Measurements from ENCODE around the gene PRSS36.

The PRSS36 gene

GRCh38 chr16:31188450-31189411, 38.9 kb upstream of the PRSS36 start:
- ChIA-PET POLR2A (ENCODE audit: low non-redundant PET) (no interaction called here), CTCF (no interaction called here)
- H3K27ac ChIP-seq = no peak overlapping the region
- no peak for DNase-seq (ENCODE audit: low spot score)
- TF ChIP-seq CTCF (conservative IDR thresholded peaks at IDR 0.05; ENCODE audit: low read depth) = no peak

DNA sequence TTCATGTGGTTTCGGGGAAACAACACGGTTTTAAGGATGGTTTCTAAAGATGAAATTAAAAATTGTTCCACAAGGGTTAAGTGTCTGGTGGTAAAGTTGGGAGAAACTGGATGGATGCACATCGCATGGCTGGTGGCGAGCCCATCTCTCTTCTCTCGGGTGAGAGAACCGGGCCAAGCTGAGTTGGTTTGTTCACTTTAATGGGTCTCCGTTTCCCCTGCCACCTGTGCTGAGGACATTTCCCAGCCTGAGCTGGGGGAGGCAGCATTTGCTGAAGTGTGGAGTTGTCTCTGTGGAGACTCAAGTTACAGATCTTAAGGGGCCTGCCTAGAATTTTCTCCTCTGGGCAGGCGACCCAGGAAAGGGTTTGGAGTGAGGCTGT, 37.9 kb upstream of the PRSS36 start:
- CTCF ChIA-PET = interaction anchor here (0.5 kb wide), 1 partner anchor 164 kb away, joined by 5 read pairs; no protein-coding TSS in a partner anchor
- TF ChIP-seq CTCF (conservative IDR thresholded peaks at IDR 0.05; ENCODE audit: low read depth) = no peak
- DNase-seq (ENCODE audit: low spot score) = no peak
- POLR2A ChIA-PET (ENCODE audit: low non-redundant PET) = interaction anchor here (0.8 kb wide), 1 partner anchor 14 kb away, joined by 3 read pairs; no protein-coding TSS in a partner anchor
- no peak overlapping the region for H3K27ac ChIP-seq

GRCh38 chr16:31186930-31187807, 37.3 kb upstream of the PRSS36 start:
- no peak for DNase-seq (ENCODE audit: low spot score)
- TF ChIP-seq CTCF (conservative IDR thresholded peaks at IDR 0.05; ENCODE audit: low read depth) = no peak
- no peak overlapping the region for H3K27ac ChIP-seq
- POLR2A ChIA-PET (ENCODE audit: low non-redundant PET) = interaction anchor here (0.8 kb wide), 1 partner anchor 15 kb away, joined by 3 read pairs; no protein-coding TSS in a partner anchor
- CTCF ChIA-PET = interaction anchor here (0.5 kb wide), 1 partner anchor 164 kb away, joined by 5 read pairs; no protein-coding TSS in a partner anchor

DNA sequence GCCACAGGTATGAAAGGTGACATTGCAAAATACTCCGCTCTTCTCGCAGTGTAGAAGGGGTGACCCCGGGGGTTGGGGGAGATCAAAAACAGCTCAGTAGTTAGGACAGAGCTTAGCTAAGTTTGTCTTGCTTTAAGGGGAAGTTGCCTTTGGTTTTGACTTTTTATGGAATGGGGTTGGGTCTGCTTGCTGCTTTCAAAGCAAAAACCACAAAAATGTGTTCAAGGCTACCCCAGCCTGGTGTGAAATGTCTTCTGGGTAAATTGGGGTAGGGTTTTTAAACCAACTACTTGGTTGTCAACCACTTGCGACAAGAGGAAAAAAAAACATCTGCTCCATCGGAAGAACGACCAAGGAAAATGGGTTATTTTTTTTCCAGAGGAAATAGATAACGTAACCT, 36.3 kb upstream of the PRSS36 start:
- no peak for TF ChIP-seq CTCF (conservative IDR thresholded peaks at IDR 0.05; ENCODE audit: low read depth)
- no peak overlapping the region for H3K27ac ChIP-seq
- POLR2A ChIA-PET (ENCODE audit: low non-redundant PET) = no interaction called here
- CTCF ChIA-PET = interaction anchor here (0.5 kb wide), 1 partner anchor 201 kb away, joined by 3 read pairs; the partner anchor contains the start of gene HSD3B7
- no peak for DNase-seq (ENCODE audit: low spot score)

GRCh38 chr16:31185339-31185738, 35.5 kb upstream of the PRSS36 start:
- POLR2A ChIA-PET (ENCODE audit: low non-redundant PET) = no interaction called here
- DNase-seq (ENCODE audit: low spot score) = no peak
- no peak overlapping the region for H3K27ac ChIP-seq
- CTCF ChIA-PET = no interaction called here
- TF ChIP-seq CTCF (conservative IDR thresholded peaks at IDR 0.05; ENCODE audit: low read depth) = no peak

DNA sequence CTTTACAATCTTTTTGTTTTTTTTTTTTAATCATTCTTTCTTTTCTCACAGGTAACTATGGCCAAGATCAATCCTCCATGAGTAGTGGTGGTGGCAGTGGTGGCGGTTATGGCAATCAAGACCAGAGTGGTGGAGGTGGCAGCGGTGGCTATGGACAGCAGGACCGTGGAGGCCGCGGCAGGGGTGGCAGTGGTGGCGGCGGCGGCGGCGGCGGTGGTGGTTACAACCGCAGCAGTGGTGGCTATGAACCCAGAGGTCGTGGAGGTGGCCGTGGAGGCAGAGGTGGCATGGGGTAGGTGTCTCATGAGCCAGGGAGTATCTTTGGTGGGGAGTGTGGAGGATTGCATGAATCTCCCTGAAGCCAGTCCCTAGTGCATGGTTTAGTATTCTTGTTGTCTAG, 35.0 kb upstream of the PRSS36 start:
- ChIA-PET POLR2A (ENCODE audit: low non-redundant PET) (no interaction called here), CTCF (no interaction called here)
- H3K27ac ChIP-seq = peak overlapping the region; percentile 24; the same call in 1 of the 2 replicates
- no peak for DNase-seq (ENCODE audit: low spot score)
- no peak for TF ChIP-seq CTCF (conservative IDR thresholded peaks at IDR 0.05; ENCODE audit: low read depth)

Measured in RWPE1 (cell line).